IMR-90 (cell line): ENCODE data around the gene NAT8. TPM values are rescaled to one million over a fixed set of nuclear protein-coding genes. Genes with fewer than 3 reads are reported as not detected.
"Not testable (repeated sequence)": the region's sequence is repeated elsewhere in the genome, so short reads cannot be mapped to it uniquely, and the experiment has no call there.

ENCODE experiments used
- ATAC-seq: fragments of 200-7000 bp; cut with Tn5 transposase; 2 replicates; pipeline ENCODE4 v1.9.1; 2020; ENCODE audit warnings: low read depth, mild to moderate bottlenecking, moderate library complexity
- BruUV-seq: library from RNA; stranded (reverse); fragments of 400-500 nt; replicated peaks from 2 replicates; lab custom pipeline; 2021; lab: Mats Ljungman, UMichigan
- CTCF ChIA-PET: fragments of 300-600 bp; formaldehyde crosslinking; extraction: SDS; loops from one replicate; lab custom pipeline; 2021; ENCODE audit warnings: antibody characterized with exemption; lab: Yijun Ruan, JAX
- POLR2A ChIA-PET: fragments of 300-600 bp; sonication (Branson Sonifier 250); formaldehyde crosslinking; loops from one replicate; lab custom pipeline; 2022; ENCODE audit warnings: antibody characterized with exemption; ENCODE audit not compliant: unreplicated experiment; lab: Charles Lee
- DNase-seq: peaks from one replicate; pipeline ENCODE4 v3.0.0; 2013
- H2AFZ ChIP-seq: replicated peaks from 2 replicates; pipeline ENCODE3; 2013; ENCODE audit warnings: low read length, mild to moderate bottlenecking; ENCODE audit not compliant: poor library complexity
- H2AK5ac ChIP-seq: 2 replicates; pipeline ENCODE4 v1.6.1; 2013; ENCODE audit warnings: low read depth, low read length, inconsistent platforms
- H2AK9ac ChIP-seq: replicated peaks from 2 replicates; pipeline ENCODE3; 2013; ENCODE audit warnings: mild to moderate bottlenecking, low read depth, low read length, moderate library complexity; ENCODE audit not compliant: poor library complexity
- H2BK120ac ChIP-seq: 2 replicates; pipeline ENCODE4 v1.6.1; 2013; ENCODE audit warnings: low read depth, low read length, inconsistent platforms
- H2BK15ac ChIP-seq: 3 replicates; pipeline ENCODE4 v1.6.1; 2013; ENCODE audit warnings: low read depth, low read length, inconsistent platforms
- H2BK20ac ChIP-seq: 2 replicates; pipeline ENCODE4 v1.6.1; 2013; ENCODE audit warnings: low read depth, mild to moderate bottlenecking, inconsistent platforms, low read length, moderate library complexity
- H2BK5ac ChIP-seq: 2 replicates; pipeline ENCODE4 v1.6.1; 2013; ENCODE audit warnings: mild to moderate bottlenecking, low read depth, low read length, inconsistent platforms; ENCODE audit not compliant: poor library complexity, severe bottlenecking
- H3K14ac ChIP-seq: replicated peaks from 2 replicates; pipeline ENCODE4 v1.6.1; 2013; ENCODE audit warnings: low read depth, low read length, inconsistent platforms
- H3K18ac ChIP-seq: 2 replicates; pipeline ENCODE4 v1.6.1; 2013; ENCODE audit warnings: low read depth, low read length, control low read depth
- H3K23ac ChIP-seq: 2 replicates; pipeline ENCODE4 v1.6.1; 2013; ENCODE audit warnings: low read depth, low read length, inconsistent platforms
- H3K27ac ChIP-seq: 2 replicates; pipeline ENCODE4 v1.5.1; 2013; ENCODE audit warnings: mild to moderate bottlenecking, control low read depth, low read length; ENCODE audit not compliant: insufficient read depth
- H3K27me3 ChIP-seq: 2 replicates; pipeline ENCODE4 v1.6.1; 2013; ENCODE audit warnings: low read length; ENCODE audit not compliant: control insufficient read depth, insufficient read depth
- H3K36me3 ChIP-seq: 2 replicates; pipeline ENCODE4 v1.6.1; 2013; ENCODE audit warnings: low read length, mixed read lengths; ENCODE audit not compliant: control insufficient read depth, insufficient read depth
- H3K4ac ChIP-seq: 2 replicates; pipeline ENCODE4 v1.6.1; 2013; ENCODE audit warnings: low read depth, low read length, inconsistent platforms
- H3K4me1 ChIP-seq: 2 replicates; pipeline ENCODE4 v1.6.1; 2013; ENCODE audit warnings: low read length, mixed read lengths; ENCODE audit not compliant: control insufficient read depth, insufficient read depth
- H3K4me2 ChIP-seq: 2 replicates; pipeline ENCODE4 v1.6.1; 2013; ENCODE audit warnings: low read depth, mild to moderate bottlenecking, control low read depth, low read length, moderate library complexity
- H3K4me3 ChIP-seq: 2 replicates; pipeline ENCODE4 v1.5.1; 2013; ENCODE audit warnings: low read depth, mild to moderate bottlenecking, control low read depth, low read length, moderate library complexity; ENCODE audit not compliant: insufficient read depth
- H3K56ac ChIP-seq: 2 replicates; pipeline ENCODE4 v1.6.1; 2013; ENCODE audit warnings: low read length, inconsistent platforms; ENCODE audit not compliant: insufficient read depth; ENCODE audit errors: extremely low read depth
- H3K79me1 ChIP-seq, 2 experiments: 2 replicates each; pipeline ENCODE4 v1.6.1; 2013; ENCODE audit warnings: low read length in 2 of 2, inconsistent platforms in 1 of 2, low read depth in 1 of 2
- H3K9ac ChIP-seq: 2 replicates; pipeline ENCODE4 v1.6.1; 2013; ENCODE audit warnings: low read depth, low read length, control low read depth
- H3K9me1 ChIP-seq: 2 replicates; pipeline ENCODE4 v1.6.1; 2013; ENCODE audit warnings: low read length, inconsistent platforms; ENCODE audit not compliant: insufficient read depth
- H3K9me3 ChIP-seq: 2 replicates; pipeline ENCODE4 v1.6.1; 2013; ENCODE audit warnings: low read length; ENCODE audit not compliant: control insufficient read depth, insufficient read depth
- H4K20me1 ChIP-seq: 2 replicates; pipeline ENCODE4 v1.6.1; 2013; ENCODE audit warnings: low read length, inconsistent platforms; ENCODE audit not compliant: insufficient read depth
- H4K5ac ChIP-seq: 2 replicates; pipeline ENCODE4 v1.6.1; 2013; ENCODE audit warnings: mild to moderate bottlenecking, low read depth, low read length, control low read depth
- H4K8ac ChIP-seq, 2 experiments: 2 replicates each; pipeline ENCODE4 v1.6.1; 2013; ENCODE audit warnings: low read depth in 2 of 2, low read length in 2 of 2, control low read depth in 1 of 2, inconsistent platforms in 1 of 2
- H4K91ac ChIP-seq: 2 replicates; pipeline ENCODE4 v1.6.1; 2013; ENCODE audit warnings: low read depth, low read length, inconsistent platforms; ENCODE audit not compliant: insufficient read depth
- WGBS, 2 experiments: methylation state at CpG; one replicate each; pipeline versions ENCODE4 v1.1.5 to v1.1.7; 2013; ENCODE audit warnings: missing lambda C conversion rate in 2 of 2; ENCODE audit not compliant: insufficient read length in 1 of 2; ENCODE audit errors: extremely low coverage in 2 of 2; 5-methylcytosine and 5-hydroxymethylcytosine counted together
- dilution Hi-C: fragments of 300-500 bp; cut with HindIII; formaldehyde crosslinking; loops from one replicate; pipeline ENCODE4 v1.14.3; 2018; ENCODE audit warnings: low sequenced_read_pairs; ENCODE audit not compliant: unreplicated experiment
- in situ Hi-C: fragments of 300-500 bp; cut with MboI; formaldehyde crosslinking; loops from 3 replicates; pipeline ENCODE4 v1.14.3; 2019; ENCODE audit warnings: low sequenced_read_pairs, inconsistent platforms, mixed read lengths
- intact Hi-C: fragments of 100-400 bp; cut with micrococcal nuclease; formaldehyde crosslinking; loops from 2 replicates; pipeline ENCODE4 v1.10.0; 2022
- polyA plus RNA-seq, 3 experiments: library from polyadenylated mRNA; depleted of rRNA; stranded (reverse); fragments of >200 nt; gene quantifications; 2 replicates each; pipeline ENCODE4 v1.2.3, GENCODE V29; 2012; ENCODE audit warnings: low replicate concordance in 1 of 3
- total RNA-seq: library from RNA; depleted of rRNA; stranded (reverse); fragments of >200 nt; gene quantifications from 2 replicates; pipeline ENCODE4 v1.2.3, GENCODE V29; 2012

The NAT8 gene
- total and polyA plus RNA-seq, 2 of the 4 experiments (the other 2 are of a cell fraction): not detected

DNA sequence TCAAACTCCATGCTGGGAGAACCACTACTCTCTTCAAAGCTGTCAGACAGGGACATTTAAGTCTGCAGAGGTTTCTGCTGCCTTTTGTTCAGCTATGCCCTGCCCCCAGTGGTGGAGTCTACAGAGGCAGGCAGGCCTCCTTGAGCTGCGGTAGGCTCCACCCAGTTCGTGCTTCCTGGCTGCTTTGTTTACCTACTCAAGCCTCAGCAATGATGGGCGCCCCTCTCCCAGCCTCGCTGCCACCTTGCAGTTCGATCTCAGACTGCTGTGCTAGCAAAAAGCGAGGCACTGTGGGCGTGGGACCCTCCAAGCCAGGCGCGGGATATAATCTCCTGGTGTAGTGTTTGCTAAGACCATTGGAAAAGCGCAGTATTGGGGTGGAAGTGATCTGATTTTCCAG, 5.5 kb upstream of the NAT8 start:
- CTCF ChIA-PET, H3K18ac ChIP-seq, H2BK15ac ChIP-seq, H3K23ac ChIP-seq, H4K20me1 ChIP-seq, H3K27ac ChIP-seq, H2AFZ ChIP-seq, POLR2A ChIA-PET, H3K4me1 ChIP-seq, H4K5ac ChIP-seq, ATAC-seq, H3K27me3 ChIP-seq, H3K36me3 ChIP-seq, H4K91ac ChIP-seq, H3K4me2 ChIP-seq, H3K4ac ChIP-seq, dilution Hi-C loops, H3K9me3 ChIP-seq, H3K9me1 ChIP-seq, H2AK5ac ChIP-seq, H3K79me1 ChIP-seq, in situ Hi-C loops, H3K9ac ChIP-seq, H3K14ac ChIP-seq, H3K4me3 ChIP-seq, H2AK9ac ChIP-seq, H4K8ac ChIP-seq, H2BK20ac ChIP-seq, H2BK5ac ChIP-seq, H3K56ac ChIP-seq, DNase-seq, BruUV-seq, intact Hi-C loops, H2BK120ac ChIP-seq: not testable (repeated sequence)
- no CpG with 5 or more reads among the region's 10 CpGs for WGBS, 2 experiments
